Skin of body (tissue), 2 donors: ENCODE measurements around the gene XAGE1B. TPM values are rescaled to one million over a fixed set of nuclear protein-coding genes. Genes with fewer than 3 reads are reported as not detected.
"Not testable (repeated sequence)": the region's sequence is repeated elsewhere in the genome, so short reads cannot be mapped to it uniquely, and the experiment has no call there.

Experiments
- DNase-seq: peaks from one replicate; lab custom pipeline; 2025; lab: John Stamatoyannopoulos, UW
- total RNA-seq: library from RNA; depleted of rRNA; stranded (reverse); fragments of >200 nt; gene quantifications from one replicate; pipeline ENCODE4 v1.2.3, GENCODE V29; 2014

The XAGE1B gene, protein sequence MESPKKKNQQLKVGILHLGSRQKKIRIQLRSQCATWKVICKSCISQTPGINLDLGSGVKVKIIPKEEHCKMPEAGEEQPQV
- total RNA-seq = not detected

DNA sequence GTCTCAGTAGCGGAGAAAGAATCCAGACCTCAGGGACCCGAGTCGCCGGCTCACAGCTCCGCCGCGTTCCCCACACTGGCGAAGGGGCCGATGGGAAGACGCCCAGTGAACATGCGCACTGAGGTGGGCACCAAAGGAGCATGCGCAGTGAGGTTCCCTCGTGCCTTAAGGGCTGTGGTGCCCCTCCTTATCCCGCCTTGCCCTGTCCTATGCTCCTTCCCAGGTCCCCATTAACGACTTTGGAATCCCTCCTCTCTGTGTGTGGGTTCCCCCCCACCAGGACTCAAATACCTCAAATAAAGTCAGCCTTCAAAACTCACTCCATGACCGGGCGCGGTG lies at the start of gene XAGE1B:
XAGE1B (minus strand) TSS at position 77 of the 339 bp plus-strand sequence. CDS start 1,536 bp downstream, outside the sequence.
- DNase-seq = not testable (repeated sequence)

DNA sequence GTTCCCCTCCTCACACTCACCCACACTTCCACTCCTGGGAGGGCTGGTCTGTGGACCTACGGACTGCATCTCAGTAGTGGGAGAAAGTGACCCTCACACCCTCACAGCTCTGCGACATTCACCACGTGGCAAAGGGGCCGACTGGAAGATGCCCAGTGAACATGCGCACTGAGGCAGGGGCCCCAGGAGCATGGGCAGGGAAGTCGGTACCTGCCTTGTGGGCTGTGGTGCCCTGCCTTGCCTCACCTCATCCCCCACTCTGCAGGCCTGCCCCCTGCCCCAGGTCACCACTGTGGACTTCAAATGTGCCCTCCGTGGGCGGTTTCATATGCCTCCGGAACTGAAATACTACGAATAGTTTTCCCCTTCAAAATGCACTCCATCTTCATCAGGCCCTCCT lies 46.2 kb upstream of the XAGE1B start:
- DNase-seq = no peak

DNA sequence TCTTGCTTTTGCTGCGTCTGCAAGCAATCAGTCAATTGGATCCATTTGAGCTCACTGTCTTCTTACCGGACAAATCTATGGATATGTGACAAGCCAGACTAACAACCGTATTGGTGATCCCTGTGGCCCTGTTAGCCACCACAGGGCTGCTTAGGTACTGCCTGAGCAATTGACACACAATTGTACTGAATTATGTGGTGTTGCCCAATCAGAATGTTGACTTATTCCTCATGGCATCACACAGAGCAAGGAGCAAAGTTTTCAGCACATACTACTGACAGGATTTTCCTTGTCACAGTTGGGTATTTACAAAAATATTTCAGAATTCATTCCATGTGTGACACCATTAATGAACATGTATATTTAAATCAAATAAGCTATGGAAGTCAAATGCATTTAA lies 41.3 kb upstream of the XAGE1B start:
- no peak for DNase-seq

DNA sequence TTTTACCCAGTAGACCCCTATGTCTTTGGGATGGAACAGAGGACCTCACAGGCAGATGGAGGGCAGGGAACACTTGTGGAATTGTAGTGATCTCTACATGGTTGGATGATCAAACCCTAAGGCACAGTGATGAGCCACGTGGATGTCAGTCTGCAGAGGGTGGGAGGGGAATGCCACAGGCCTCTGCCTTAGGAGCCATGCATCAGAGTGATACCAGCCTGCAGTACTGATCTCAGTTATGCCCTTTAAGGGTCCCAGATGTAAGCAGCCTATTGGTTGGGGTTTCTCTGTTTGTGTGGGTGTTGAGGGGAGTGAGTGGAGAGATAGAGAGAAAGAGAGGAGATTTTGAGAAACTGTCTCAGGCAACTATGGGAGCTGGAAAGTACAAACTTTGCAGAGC lies 39.9 kb upstream of the XAGE1B start:
- no peak for DNase-seq

DNA sequence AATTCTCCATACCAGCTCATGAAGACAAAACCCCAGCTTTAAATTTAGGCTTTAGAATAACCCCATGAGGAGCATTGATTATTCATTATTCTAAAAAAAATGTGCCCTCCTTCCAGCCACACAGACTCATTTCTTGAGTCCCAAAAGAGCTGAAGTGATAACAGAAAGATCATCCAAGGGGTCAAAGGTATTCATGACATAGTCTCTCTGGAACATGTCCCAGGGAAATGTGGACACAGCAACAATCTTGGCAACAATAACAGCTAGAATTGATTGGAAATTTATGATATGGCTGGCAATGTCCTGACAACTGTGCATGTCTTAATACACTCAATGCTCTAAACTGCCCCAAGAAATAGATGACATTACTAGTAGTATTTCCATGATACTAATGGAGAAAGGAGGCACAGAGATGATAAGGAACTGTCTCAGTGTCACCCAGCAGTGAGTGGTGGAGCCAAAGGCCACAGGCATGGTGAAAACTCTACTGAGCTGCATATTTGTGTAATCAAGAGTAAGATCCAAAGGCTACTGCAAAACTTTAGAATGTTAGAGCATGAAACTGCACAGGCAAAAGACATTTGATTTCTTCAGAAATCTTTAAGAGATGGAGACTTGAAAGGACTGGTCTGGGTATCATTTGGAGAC lies 37.3 kb upstream of the XAGE1B start:
- no peak for DNase-seq

DNA sequence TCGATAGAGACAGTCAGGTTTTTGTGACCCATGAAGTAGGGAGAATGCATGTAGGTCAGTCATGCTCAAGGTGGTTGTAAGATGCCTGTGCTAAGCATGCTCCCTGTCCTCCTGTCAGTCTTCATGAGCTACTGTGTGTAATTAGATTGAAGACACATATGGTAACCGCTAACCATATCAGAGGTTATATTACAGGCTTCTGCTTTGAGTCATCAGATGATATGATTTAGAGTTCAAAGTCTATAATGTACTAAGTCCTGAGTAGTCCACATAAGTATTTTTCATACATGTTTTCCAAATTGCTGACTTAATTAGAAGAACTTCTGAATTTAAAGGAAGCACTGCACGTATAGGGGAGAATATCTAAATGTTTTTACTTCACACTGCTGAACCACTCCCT lies 31.9 kb upstream of the XAGE1B start:
- not testable (repeated sequence) for DNase-seq

DNA sequence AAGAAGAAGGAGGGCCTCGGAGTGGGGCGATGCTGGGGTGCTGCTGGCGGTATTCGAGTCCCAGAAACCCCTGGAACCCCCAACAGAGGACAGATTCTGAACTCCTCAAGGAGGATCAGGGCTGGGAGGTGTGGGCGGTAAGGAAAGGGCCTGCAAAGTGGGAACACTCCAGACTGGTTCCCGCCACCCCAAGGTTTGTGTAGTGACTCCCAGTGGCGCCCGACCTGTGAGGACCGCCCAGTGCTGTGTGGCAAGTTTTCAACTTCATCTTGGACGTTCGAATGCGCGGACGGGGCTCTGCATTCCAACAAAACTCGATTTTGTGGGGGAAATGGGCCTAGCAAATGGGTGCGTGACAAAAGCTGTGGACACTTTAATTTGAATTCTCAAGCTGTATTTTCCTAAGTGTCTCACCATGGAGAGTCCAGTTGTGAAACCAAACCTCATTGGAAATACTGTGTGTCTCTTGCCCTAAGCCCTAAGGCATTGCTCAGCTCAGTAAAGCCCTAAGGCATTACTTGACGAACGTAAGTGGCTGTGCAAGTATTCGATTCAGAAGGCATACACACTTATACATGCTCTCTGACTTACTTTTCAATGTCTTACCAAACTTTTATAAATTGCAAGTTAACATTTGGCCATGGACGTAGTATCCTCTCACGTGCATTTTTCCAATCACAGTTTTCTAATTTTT lies 27.4 kb upstream of the XAGE1B start:
- DNase-seq = no peak

DNA sequence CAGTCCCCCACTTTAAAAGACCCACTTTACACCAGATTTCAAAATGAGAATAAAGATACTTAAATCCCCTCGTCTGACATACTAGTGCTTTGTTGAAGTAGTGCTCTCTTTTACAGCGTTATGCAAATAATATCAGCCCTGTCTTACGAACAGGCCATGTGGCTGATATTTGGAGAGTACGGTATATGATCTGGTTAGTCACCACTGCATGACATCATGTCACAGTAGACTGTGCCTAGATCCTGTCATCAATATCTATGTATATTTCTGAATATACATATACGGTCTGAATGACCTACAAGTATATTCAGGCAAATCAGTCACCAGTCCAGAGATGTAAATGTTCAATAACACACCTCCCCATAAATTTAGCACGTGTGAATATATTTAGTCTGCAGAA lies 25.4 kb upstream of the XAGE1B start:
- no peak for DNase-seq

DNA sequence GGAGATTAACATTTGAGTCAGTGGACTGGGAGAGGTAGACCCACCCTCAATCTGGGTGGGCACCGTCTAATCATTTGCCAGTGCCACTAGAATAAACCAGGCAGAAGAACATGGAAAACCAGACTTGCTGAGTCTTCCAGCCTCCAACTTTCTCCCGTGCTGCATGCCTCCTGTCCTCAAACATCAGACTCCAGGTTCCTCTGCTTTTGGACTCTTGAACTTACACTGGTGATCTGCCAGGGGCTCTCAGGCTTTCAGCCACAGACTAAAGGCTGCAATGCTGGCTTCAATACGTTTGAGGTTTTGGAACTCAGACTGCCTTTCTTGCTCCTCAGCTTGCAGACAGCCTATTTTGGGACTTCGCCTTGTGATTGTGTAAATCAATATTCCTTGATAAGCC lies 24.2 kb upstream of the XAGE1B start:
- DNase-seq = not testable (repeated sequence)

DNA sequence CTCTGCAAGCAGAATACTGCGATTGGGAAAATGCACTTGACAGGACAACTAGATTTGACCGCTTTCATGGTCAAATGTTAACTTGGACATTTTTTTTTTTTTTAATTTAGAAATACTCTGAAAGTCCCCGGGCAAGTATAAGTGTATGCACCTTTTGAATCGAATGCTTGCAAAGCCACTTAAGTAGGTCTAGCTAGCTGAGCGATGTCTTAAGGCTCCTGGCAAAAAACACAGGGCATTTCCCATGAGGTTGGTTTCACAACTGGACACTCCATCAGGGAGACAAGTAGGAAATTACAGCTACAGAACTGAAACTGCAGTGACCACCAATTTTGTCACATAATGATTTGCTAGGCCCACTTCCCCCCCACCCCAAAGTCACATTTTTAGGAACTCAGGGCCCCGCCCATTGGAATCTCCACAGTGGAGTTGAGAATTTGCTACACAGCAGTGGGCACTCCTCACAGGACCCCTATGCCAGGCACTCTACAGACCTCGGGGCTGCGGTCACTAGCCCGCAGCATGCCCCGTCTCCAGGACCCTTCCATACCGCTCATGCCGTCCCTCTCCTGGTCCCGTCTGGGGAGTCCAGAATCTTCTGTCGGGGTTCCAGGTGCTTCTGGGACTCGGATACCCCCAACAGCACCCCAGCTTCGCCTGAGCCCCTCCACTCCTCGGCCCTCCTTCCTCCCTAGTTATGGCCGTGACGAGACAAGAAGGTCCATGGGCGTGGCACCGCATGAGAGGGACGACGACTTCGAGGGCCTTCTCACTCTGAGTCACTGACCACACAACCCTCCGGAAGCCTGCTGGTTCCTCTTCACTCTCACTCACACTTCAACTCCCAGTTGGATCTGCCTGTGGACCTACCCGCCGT lies 515 bp downstream of the XAGE1B start:
- not testable (repeated sequence) for DNase-seq

DNA sequence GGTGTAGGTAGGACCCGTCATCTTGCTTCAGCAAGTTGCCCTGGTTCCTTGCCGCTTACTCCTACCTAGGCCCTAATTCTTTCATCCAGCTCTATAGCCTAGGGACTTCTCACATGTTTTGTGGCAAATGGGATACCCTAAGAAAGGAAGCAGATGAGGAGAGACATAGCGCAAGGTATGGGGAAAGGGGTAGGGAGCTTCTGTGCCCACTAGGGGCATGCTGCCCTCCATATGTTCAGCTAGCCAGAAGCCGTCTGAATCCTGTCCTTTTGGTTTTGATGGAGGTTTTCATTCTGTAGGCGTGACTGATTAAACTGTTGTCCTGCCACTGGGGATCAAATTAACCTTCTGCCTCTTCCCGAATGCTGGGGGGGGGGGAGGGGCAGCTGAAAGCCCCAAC lies 5.7 kb downstream of the XAGE1B start:
- not testable (repeated sequence) for DNase-seq

DNA sequence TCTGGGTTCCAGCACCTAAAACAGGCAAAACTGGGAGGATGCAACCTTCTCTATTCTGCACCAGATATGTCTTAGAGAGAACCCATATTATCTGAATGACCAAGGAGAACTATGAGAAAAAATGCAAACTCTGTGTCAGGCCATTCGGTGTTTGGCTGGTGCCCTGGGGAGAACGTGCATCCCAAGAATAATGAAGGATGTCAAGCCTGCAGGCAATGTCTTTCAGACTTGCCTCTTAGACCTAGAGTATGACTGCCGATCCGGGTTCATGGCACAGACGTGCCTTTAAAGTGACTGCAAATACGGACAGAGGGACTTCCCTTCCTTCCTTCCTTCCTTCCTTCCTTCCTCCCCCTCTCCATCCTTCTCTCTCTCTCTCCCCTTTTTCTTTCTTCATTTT lies 6.9 kb downstream of the XAGE1B start:
- DNase-seq = no peak

DNA sequence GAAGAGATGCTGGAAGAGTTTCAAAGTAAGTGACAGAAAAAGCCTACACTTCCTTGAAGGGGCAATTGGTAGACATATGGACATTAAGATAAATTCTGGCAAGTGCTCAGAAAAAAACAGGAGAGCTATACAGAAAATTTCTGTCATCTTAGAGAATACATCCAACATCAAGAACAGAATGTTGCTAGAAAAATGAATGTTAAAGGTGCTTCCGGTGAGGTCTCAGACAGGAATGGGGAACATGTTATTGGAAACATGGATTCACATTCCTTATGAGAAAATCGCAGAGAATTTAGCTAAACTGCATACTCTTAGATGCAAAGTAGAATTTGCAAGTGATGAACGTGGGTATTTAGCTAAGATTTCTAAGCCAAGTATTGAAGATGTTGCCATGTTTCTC lies 9.5 kb downstream of the XAGE1B start:
- no peak for DNase-seq

DNA sequence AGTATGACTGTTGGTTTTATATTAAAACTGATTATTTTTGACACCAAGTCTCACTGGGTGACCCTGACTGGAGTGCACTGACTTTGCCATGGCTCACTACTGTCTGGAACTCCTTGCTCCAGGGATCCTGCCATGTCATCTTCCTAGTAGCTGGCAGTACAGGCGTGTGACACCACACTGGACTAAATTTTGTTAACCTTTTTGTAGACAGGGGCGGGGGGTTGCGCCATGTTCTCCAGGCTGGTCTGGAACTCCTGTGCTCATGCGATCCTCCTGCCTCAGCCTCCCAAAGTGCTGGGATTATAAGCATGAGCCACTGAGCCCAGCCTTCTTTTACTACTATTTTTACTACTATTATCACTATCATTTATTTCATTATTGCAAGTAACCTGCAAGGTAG lies 12.3 kb downstream of the XAGE1B start:
- no peak for DNase-seq

DNA sequence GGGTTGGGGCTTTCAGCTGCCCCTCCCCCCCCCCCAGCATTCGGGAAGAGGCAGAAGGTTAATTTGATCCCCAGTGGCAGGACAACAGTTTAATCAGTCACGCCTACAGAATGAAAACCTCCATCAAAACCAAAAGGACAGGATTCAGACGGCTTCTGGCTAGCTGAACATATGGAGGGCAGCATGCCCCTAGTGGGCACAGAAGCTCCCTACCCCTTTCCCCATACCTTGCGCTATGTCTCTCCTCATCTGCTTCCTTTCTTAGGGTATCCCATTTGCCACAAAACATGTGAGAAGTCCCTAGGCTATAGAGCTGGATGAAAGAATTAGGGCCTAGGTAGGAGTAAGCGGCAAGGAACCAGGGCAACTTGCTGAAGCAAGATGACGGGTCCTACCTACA lies 15.5 kb downstream of the XAGE1B start:
- DNase-seq = not testable (repeated sequence)

DNA sequence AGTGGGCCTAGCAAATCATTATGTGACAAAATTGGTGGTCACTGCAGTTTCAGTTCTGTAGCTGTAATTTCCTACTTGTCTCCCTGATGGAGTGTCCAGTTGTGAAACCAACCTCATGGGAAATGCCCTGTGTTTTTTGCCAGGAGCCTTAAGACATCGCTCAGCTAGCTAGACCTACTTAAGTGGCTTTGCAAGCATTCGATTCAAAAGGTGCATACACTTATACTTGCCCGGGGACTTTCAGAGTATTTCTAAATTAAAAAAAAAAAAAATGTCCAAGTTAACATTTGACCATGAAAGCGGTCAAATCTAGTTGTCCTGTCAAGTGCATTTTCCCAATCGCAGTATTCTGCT lies 20.5 kb downstream of the XAGE1B start:
- not testable (repeated sequence) for DNase-seq

DNA sequence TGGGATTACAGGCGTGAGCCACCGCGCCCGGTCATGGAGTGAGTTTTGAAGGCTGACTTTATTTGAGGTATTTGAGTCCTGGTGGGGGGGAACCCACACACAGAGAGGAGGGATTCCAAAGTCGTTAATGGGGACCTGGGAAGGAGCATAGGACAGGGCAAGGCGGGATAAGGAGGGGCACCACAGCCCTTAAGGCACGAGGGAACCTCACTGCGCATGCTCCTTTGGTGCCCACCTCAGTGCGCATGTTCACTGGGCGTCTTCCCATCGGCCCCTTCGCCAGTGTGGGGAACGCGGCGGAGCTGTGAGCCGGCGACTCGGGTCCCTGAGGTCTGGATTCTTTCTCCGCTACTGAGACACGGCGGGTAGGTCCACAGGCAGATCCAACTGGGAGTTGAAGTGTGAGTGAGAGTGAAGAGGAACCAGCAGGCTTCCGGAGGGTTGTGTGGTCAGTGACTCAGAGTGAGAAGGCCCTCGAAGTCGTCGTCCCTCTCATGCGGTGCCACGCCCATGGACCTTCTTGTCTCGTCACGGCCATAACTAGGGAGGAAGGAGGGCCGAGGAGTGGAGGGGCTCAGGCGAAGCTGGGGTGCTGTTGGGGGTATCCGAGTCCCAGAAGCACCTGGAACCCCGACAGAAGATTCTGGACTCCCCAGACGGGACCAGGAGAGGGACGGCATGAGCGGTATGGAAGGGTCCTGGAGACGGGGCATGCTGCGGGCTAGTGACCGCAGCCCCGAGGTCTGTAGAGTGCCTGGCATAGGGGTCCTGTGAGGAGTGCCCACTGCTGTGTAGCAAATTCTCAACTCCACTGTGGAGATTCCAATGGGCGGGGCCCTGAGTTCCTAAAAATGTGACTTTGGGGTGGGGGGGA lies 21.1 kb downstream of the XAGE1B start, which contains the start of gene XAGE1A:
XAGE1A (plus strand) TSS at position 264 of the 874 bp plus-strand sequence. CDS start 1,554 bp downstream, outside the sequence.
- not testable (repeated sequence) for DNase-seq

DNA sequence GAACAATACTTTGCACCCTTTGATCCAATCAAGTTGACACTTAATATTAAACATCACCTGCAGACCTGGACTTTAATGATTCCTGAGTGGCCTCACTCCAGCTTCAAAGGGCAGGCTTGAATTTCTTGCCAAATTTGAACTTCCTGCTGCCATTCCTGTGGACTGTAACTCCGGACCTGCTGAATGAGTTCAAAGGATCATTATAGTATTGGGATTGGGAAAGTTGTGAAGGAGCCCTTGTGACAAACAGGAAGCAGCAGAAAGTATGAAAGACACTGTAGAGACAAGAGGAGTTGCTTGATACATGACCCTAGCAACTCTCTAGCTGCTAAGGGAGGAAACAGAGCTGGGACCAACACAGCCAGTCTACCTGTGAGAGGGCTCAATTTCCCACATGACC lies 45.6 kb downstream of the XAGE1B start:
- not testable (repeated sequence) for DNase-seq
